Colonic mucosa (tissue), 4 donors: ENCODE measurements around the gene LONP1. TPM values are rescaled to one million over a fixed set of nuclear protein-coding genes. Genes with fewer than 3 reads are reported as not detected.

Experiments used
- DNase-seq: peaks from one replicate; pipeline ENCODE4 v3.0.0-alpha.2; 2020
- H3K27ac ChIP-seq: fragments of 200-600 bp; one replicate; pipeline ENCODE4 v1.8.0; 2021
- H3K27me3 ChIP-seq: fragments of 200-600 bp; one replicate; pipeline ENCODE4 v1.8.0; 2021
- H3K36me3 ChIP-seq: fragments of 200-600 bp; one replicate; pipeline ENCODE4 v1.8.0; 2021
- H3K4me1 ChIP-seq: fragments of 200-600 bp; one replicate; pipeline ENCODE4 v1.8.0; 2021; ENCODE audit warnings: mild to moderate bottlenecking
- H3K4me3 ChIP-seq: fragments of 200-600 bp; one replicate; pipeline ENCODE4 v1.8.0; 2021
- H3K9ac ChIP-seq, 2 donors: one replicate each; pipeline ENCODE4 v1.7.0; 2013; ENCODE audit warnings: control low read depth in 2 of 2, low read depth in 2 of 2, low read length in 2 of 2
- H3K9me3 ChIP-seq: fragments of 200-600 bp; one replicate; pipeline ENCODE4 v1.8.0; 2021
- intact Hi-C: fragments of 100-400 bp; cut with DNase I; formaldehyde crosslinking; loops from one replicate; pipeline ENCODE4 v1.14.1; 2022
- total RNA-seq, 2 donors: library from RNA; stranded (reverse); fragmentation: NEBNext Ultra II Directional in 1 of 2; extraction: Animal tissue kit (Norgen Biotek cat#: 25700) in 1 of 2; gene quantifications; one replicate each; pipeline ENCODE4 v1.2.1, GENCODE V29; 2021
- TF ChIP-seq, protein P1 (sequence below): fragments of 200-600 bp; IDR thresholded peaks from one replicate; pipeline ENCODE4 v1.8.0; 2022; ENCODE audit warnings: antibody characterized with exemption, mild to moderate bottlenecking
- donor health status: healthy.
- donor health status: DM: no; HTN: no; CAD: no.
- donor health status: DM: no; HTN: no; CAD: no.

Gene LONP1
- total RNA-seq, 2 donors from 2014 or later: 64.3 to 133 TPM

DNA sequence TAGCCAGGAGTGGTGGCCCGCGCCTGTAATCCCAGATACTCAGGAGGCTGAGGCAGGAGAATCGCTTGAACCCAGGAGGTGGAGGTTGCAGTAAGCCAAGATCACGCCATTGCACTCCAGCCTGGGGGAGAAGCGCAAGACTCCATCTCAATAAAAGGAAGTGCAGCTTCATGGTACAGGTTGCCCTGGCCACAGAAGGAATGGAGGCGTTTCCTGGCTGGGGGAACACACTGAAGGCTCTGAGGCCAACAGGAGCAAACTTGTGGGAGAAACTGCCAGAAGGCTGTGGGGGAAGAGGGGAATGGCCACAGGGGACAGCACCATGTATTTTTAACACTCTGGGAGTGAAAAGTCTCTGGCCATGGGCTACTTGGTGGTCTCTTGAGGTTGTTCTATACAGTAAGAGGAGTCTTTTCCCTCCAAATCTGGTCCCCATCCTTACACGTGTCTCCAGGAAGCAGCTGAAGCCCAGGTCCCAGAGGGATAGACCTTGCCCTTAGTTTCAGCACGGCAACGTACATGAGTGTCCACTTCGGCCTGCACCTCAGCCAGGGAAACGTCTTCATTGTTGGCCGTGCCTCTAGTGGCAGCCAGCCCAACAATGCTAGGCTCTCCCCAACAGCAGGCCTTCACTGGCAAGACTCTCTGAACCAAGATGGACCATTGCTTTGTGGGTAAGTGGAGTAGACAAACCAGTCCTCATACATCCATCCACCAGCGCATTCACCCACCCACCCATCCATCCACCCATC is 47.1 kb downstream of the LONP1 start:
- Histone ChIP-seq H3K4me3 (no peak overlapping the region), H3K27me3 (no peaks in the 10 kb centered on the region), H3K4me1 (no peaks in the 10 kb centered on the region), H3K9me3 (no peaks in the 10 kb centered on the region), H3K9ac (no peak overlapping the region), H3K36me3 (peaks cover 1% of the 10 kb centered on the region), H3K27ac (no peak overlapping the region)
- intact Hi-C loops: no loop called here
- no peak for DNase-seq
- TF ChIP-seq, protein P1, sequence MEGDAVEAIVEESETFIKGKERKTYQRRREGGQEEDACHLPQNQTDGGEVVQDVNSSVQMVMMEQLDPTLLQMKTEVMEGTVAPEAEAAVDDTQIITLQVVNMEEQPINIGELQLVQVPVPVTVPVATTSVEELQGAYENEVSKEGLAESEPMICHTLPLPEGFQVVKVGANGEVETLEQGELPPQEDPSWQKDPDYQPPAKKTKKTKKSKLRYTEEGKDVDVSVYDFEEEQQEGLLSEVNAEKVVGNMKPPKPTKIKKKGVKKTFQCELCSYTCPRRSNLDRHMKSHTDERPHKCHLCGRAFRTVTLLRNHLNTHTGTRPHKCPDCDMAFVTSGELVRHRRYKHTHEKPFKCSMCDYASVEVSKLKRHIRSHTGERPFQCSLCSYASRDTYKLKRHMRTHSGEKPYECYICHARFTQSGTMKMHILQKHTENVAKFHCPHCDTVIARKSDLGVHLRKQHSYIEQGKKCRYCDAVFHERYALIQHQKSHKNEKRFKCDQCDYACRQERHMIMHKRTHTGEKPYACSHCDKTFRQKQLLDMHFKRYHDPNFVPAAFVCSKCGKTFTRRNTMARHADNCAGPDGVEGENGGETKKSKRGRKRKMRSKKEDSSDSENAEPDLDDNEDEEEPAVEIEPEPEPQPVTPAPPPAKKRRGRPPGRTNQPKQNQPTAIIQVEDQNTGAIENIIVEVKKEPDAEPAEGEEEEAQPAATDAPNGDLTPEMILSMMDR: no peak

DNA sequence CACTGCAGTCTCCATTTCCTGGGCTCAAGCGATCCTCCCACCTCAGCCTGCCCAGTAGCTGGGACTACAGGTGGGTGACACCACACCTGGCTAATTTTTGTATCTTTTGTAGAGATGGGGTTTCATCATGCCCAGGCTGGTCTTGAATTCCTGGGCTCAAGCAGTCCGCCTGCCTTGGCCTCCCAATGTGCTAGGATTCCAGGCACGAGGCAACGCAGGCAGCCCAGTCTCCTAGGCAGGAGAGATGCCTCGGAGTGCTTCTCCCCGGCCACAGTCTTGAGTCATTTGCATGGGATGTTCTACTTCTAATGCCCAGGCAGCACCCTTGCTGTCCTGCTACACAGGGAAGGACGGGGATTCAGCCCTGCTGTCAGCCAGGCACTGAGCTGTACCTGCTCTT is 48.3 kb downstream of the LONP1 start:
- H3K27ac ChIP-seq: no peak overlapping the region
- DNase-seq: no peak
- intact Hi-C loops: no loop called here
- no peaks in the 10 kb centered on the region for H3K9me3 ChIP-seq
- H3K36me3 ChIP-seq: peaks cover 12% of the 10 kb centered on the region
- H3K4me1 ChIP-seq: no peaks in the 10 kb centered on the region
- no peak overlapping the region for H3K9ac ChIP-seq
- H3K27me3 ChIP-seq: no peaks in the 10 kb centered on the region
- H3K4me3 ChIP-seq: no peak overlapping the region
- TF ChIP-seq, protein P1: no peak

- no peaks in the 10 kb centered on the region for H3K4me1 ChIP-seq
- TF ChIP-seq, protein P1: no peak
These were observed 50.7 kb downstream of the LONP1 start for GRCh38 chr19:5669212-5669611.

GRCh38 chr19:5667751-5668271 is 52.1 kb downstream of the LONP1 start:
- peaks cover 30% of the 10 kb centered on the region for H3K36me3 ChIP-seq
- no peaks in the 10 kb centered on the region for H3K27me3 ChIP-seq
- TF ChIP-seq, protein P1: no peak
- H3K9me3 ChIP-seq: no peaks in the 10 kb centered on the region
- DNase-seq: no peak
- no peak overlapping the region for H3K9ac ChIP-seq
- intact Hi-C loops: no loop called here
- H3K27ac ChIP-seq: no peak overlapping the region
- H3K4me1 ChIP-seq: no peaks in the 10 kb centered on the region
- no peak overlapping the region for H3K4me3 ChIP-seq

More at GRCh38 chr19:5669212-5669611, 50.7 kb downstream of the LONP1 start:
- Histone ChIP-seq H3K9ac (no peak overlapping the region), H3K27me3 (no peaks in the 10 kb centered on the region), H3K36me3 (peaks cover 17% of the 10 kb centered on the region), H3K9me3 (no peaks in the 10 kb centered on the region), H3K4me3 (no peak overlapping the region), H3K27ac (no peak overlapping the region)
- no peak for DNase-seq
- intact Hi-C loops: no loop called here

DNA sequence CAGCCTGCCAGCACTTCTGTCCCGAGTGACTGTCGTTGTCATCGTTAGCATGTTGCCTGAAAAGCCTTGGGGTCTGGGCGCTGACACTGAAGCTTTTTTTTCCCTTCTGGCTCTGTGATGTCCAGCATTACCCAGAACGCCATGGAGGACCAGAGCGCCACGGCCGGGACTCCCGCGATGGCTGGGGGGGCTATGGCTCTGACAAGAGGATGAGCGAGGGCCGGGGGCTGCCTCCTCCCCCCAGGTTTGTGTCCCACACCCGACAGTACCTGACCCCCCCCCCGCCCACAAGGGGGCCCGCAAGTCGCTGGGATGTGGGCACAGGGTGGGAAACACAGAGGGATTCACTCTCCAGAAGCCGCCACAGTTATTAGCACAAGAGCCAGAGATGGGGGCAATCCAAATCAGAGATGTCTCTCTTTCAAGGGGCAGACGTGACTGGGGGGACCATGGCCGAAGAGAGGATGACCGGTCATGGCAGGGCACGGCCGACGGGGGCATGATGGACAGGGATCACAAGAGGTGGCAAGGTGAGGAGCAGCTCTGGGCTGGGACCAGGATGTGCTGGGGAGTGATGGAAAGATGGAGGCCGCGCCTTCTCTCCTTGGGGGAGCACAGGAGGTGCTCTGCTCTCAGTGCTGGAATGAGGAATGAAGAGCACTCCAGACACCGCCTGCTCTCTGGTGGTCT is 52.9 kb downstream of the LONP1 start:
- Histone ChIP-seq H3K4me1 (no peaks in the 10 kb centered on the region), H3K4me3 (no peak overlapping the region), H3K27me3 (no peaks in the 10 kb centered on the region), H3K9ac (no peak overlapping the region), H3K9me3 (no peaks in the 10 kb centered on the region), H3K36me3 (peaks cover 30% of the 10 kb centered on the region), H3K27ac (no peak overlapping the region)
- no peak for DNase-seq
- TF ChIP-seq, protein P1: no peak
- intact Hi-C loops: no loop called here
